Measurements from ENCODE around the gene GRM1. TPM values are rescaled to one million over a fixed set of nuclear protein-coding genes. Genes with fewer than 3 reads are reported as not detected.

GRM1 gene
- total and polyA plus RNA-seq, 2 of the 4 experiments (the other 2 are of a cell fraction): not detected

GRCh38 chr6:146310628-146311027 lies 281.8 kb downstream of the GRM1 start:
- Histone ChIP-seq H2BK120ac (ENCODE audit: low read depth, low read length) (no peak overlapping the region), H3K4me3 (ENCODE audit: insufficient read depth, low read depth, low read length) (no peak overlapping the region), H4K8ac (ENCODE audit: low read depth in 2 of 2, low read length in 2 of 2) (no peak overlapping the region), H3K27ac (ENCODE audit: insufficient read depth, low read length) (no peak overlapping the region), H4K91ac (ENCODE audit: insufficient read depth, low read depth, low read length) (no peak overlapping the region), H4K20me1 (ENCODE audit: insufficient read depth, low read length) (no peaks in the 10 kb centered on the region), H3K4me2 (ENCODE audit: low read depth, low read length) (no peak overlapping the region), H3K18ac (ENCODE audit: low read depth, low read length) (no peak overlapping the region), H3K79me1 (ENCODE audit: low read depth in 1 of 2, low read length in 2 of 2) (no peaks in the 10 kb centered on the region), H3K36me3 (ENCODE audit: control insufficient read depth, insufficient read depth, low read length) (no peaks in the 10 kb centered on the region), H3K27me3 (ENCODE audit: control insufficient read depth, insufficient read depth, low read length) (no peaks in the 10 kb centered on the region), H3K9me3 (ENCODE audit: control insufficient read depth, insufficient read depth, low read length) (no peaks in the 10 kb centered on the region), H3K4me1 (ENCODE audit: control insufficient read depth, insufficient read depth, low read length) (no peaks in the 10 kb centered on the region), H2AFZ (replicated peaks; ENCODE audit: low read length, poor library complexity) (no peak overlapping the region), H4K5ac (ENCODE audit: low read depth, low read length) (no peak overlapping the region), H2BK5ac (ENCODE audit: low read depth, low read length, poor library complexity, severe bottlenecking) (no peak overlapping the region), H2AK9ac (replicated peaks; ENCODE audit: low read depth, low read length, poor library complexity) (no peak overlapping the region), H2BK15ac (ENCODE audit: low read depth, low read length) (no peak overlapping the region), H2AK5ac (ENCODE audit: low read depth, low read length) (no peak overlapping the region), H3K56ac (ENCODE audit: extremely low read depth, insufficient read depth, low read length) (no peak overlapping the region), H3K4ac (ENCODE audit: low read depth, low read length) (no peak overlapping the region), H2BK20ac (ENCODE audit: low read depth, low read length) (no peak overlapping the region), H3K23ac (ENCODE audit: low read depth, low read length) (no peak overlapping the region), H3K9ac (ENCODE audit: low read depth, low read length) (no peak overlapping the region), H3K14ac (replicated peaks; ENCODE audit: low read depth, low read length) (no peak overlapping the region), H3K9me1 (ENCODE audit: insufficient read depth, low read length) (no peaks in the 10 kb centered on the region)
- no peak for TF ChIP-seq ELK1 (IDR thresholded peaks at IDR 0.05; ENCODE audit: borderline replicate concordance, low read depth, low read length)
- TF ChIP-seq RAD21 (IDR thresholded peaks at IDR 0.05; ENCODE audit: low read length): no peak
- no peak for TF ChIP-seq MAZ (IDR thresholded peaks at IDR 0.05; ENCODE audit: borderline replicate concordance, low read depth, low read length)
- no peak for TF ChIP-seq CTCF (conservative IDR thresholded peaks at IDR 0.05; ENCODE audit: low read depth, low read length)
- TF ChIP-seq MAFK (IDR thresholded peaks at IDR 0.05; ENCODE audit: low read depth, low read length): no peak
- no peak for TF ChIP-seq BHLHE40 (IDR thresholded peaks at IDR 0.05; ENCODE audit: low read depth, low read length)
- intact Hi-C loops (cut with micrococcal nuclease) (no loop called here), dilution Hi-C loops (cut with HindIII; ENCODE audit: low sequenced_read_pairs, unreplicated experiment) (no loop called here), in situ Hi-C loops (cut with MboI; ENCODE audit: low sequenced_read_pairs) (no loop called here)
- POLR2A ChIA-PET (ENCODE audit: unreplicated experiment): no interaction called here
- no peak for DNase-seq
- no peak for ATAC-seq (ENCODE audit: low read depth)
- CTCF ChIA-PET: no interaction called here
- WGBS, 2 experiments (ENCODE audit: extremely low coverage in 2 of 2, insufficient read length in 1 of 2): no CpG with 5 or more reads among the region's 2 CpGs
- no TSS peak for BruUV-seq (replicated peaks)

Data from IMR-90 (cell line).